ENCODE data around the gene IL18BP. TPM values are rescaled to one million over a fixed set of nuclear protein-coding genes. Genes with fewer than 3 reads are reported as not detected.

The IL18BP gene
- total RNA-seq (100 to 1,000 TPM in 1 of 10 donors, 1 to 10 TPM in 9; 2.0 to 101 (median 4.2) TPM), polyA plus RNA-seq (1 to 10 TPM; 5.0 to 6.5 TPM)
- long read RNA-seq, donor 1, partial matches to known transcripts = 0 of 1 reads
- long read RNA-seq, donor 1, other reads (novel, unspliced or antisense) = 0 of 1 reads
- long read RNA-seq, donor 2, partial matches to known transcripts = 0 of 1 reads
- long read RNA-seq, donor 2, other reads (novel, unspliced or antisense) = 1 of 1 reads
- long read RNA-seq, donor 3, partial matches to known transcripts = 0 of 2 reads
- long read RNA-seq, donor 3, other reads (novel, unspliced or antisense) = 2 of 2 reads

- intact Hi-C loops (cut with DNase I) = no loop called here
- H3K27ac ChIP-seq = peak within 1 kb of the TSS in 9 of 10 donors; percentile 36 to 91 (median 76)
- H3K36me3 ChIP-seq = peaks cover 0 to 51% (median 10%) of the 10 kb centered on the region in 9 donors
- H3K4me1 ChIP-seq = peaks cover 0 to 51% (median 25%) of the 10 kb centered on the region in 9 donors
- 69 to 73% methylated on average over 11 of the region's 11 CpGs for WGBS, 2 donors
- peak in 7 of 8 donors; percentile 5 to 51 (median 36) for ATAC-seq
- peak in 1 of 2 donors; percentile 46 for DNase-seq
- H3K9me3 ChIP-seq = no peaks in the 10 kb centered on the region
- H3K27me3 ChIP-seq = no peaks in the 10 kb centered on the region
- TF ChIP-seq CTCF (IDR thresholded peaks at IDR 0.05) = no peak
- H3K4me3 ChIP-seq = peak within 1 kb of the TSS in 8 of 10 donors; percentile 11 to 51 (median 41)
These were observed at the start of gene IL18BP for GRCh38 chr11:71998649-71999310. TSS of gene IL18BP (plus strand) at chr11:71998909. CDS start at chr11:71999985, 1,076 bp downstream.

GRCh38 chr11:71949034-71949433 lies 49.7 kb upstream of the IL18BP start:
- no peak for ATAC-seq
- DNase-seq = no peak
- Histone ChIP-seq H3K4me3 (no peak overlapping the region), H3K4me1 (peaks cover 0 to 38% (median 5%) of the 10 kb centered on the region in 9 donors), H3K27me3 (no peaks in the 10 kb centered on the region), H3K36me3 (peaks cover 0 to 10% (median 0%) of the 10 kb centered on the region in 9 donors), H3K27ac (no peak overlapping the region), H3K9me3 (no peaks in the 10 kb centered on the region)
- intact Hi-C loops (cut with DNase I) = no loop called here
- 74 to 79% methylated on average over 6 of the region's 6 CpGs for WGBS, 2 donors
- TF ChIP-seq CTCF (IDR thresholded peaks at IDR 0.05) = no peak

- Histone ChIP-seq H3K36me3 (no peaks in the 10 kb centered on the region), H3K27me3 (no peaks in the 10 kb centered on the region), H3K4me3 (no peak overlapping the region), H3K9me3 (no peaks in the 10 kb centered on the region), H3K4me1 (peaks cover 0 to 22% (median 5%) of the 10 kb centered on the region in 9 donors), H3K27ac (no peak overlapping the region)
- WGBS, 2 donors = 90 to 94% methylated on average over 4 of the region's 4 CpGs
- ATAC-seq = no peak
- DNase-seq = no peak
- intact Hi-C loops (cut with DNase I) = no loop called here
- no peak for TF ChIP-seq CTCF (IDR thresholded peaks at IDR 0.05)
These were observed 46.9 kb upstream of the IL18BP start for GRCh38 chr11:71951741-71952310.

- WGBS, 2 donors = 59 to 60% methylated on average over 3 of the region's 3 CpGs
- no peak for ATAC-seq
- H3K4me1 ChIP-seq = peaks cover 0 to 9% (median 0%) of the 10 kb centered on the region in 9 donors
- peaks cover 0 to 23% (median 5%) of the 10 kb centered on the region in 9 donors for H3K36me3 ChIP-seq
- no peak overlapping the region for H3K4me3 ChIP-seq
- no peak overlapping the region for H3K27ac ChIP-seq
- DNase-seq = no peak
- TF ChIP-seq CTCF (IDR thresholded peaks at IDR 0.05) = no peak
- no peaks in the 10 kb centered on the region for H3K27me3 ChIP-seq
- no peaks in the 10 kb centered on the region for H3K9me3 ChIP-seq
- intact Hi-C loops (cut with DNase I) = no loop called here
These were observed 42.7 kb upstream of the IL18BP start for GRCh38 chr11:71955898-71956456.
